Fibroblast of skin of right biceps (primary cell): Measurements from ENCODE around the gene KIAA1210.
"Not testable (repeated sequence)": the region's sequence is repeated elsewhere in the genome, so short reads cannot be mapped to it uniquely, and the experiment has no call there.

ENCODE experiments used
- DNase-seq: peaks from one replicate; pipeline ENCODE4 v3.0.0-alpha.2; 2013

Gene KIAA1210

DNA sequence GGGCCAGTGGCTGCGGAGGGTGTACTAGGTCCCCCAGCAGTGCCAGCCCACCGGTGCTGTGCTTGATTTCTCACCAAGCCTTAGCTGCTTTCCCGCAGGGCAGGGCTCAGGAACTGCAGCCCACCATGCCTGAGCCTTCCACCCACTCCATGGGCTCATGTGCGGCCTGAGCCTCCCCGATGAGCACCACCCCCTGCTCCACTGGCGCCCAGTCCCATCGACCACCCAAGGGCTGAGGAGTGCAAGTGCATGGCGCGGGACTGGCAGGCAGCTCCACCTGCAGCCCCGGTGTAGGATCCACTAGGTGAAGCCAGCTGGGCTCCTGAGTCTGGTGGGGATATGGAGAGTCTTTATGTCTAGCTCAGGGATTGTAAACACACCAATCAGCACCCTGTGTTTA lies 98.0 kb downstream of the KIAA1210 start:
- DNase-seq = not testable (repeated sequence)

DNA sequence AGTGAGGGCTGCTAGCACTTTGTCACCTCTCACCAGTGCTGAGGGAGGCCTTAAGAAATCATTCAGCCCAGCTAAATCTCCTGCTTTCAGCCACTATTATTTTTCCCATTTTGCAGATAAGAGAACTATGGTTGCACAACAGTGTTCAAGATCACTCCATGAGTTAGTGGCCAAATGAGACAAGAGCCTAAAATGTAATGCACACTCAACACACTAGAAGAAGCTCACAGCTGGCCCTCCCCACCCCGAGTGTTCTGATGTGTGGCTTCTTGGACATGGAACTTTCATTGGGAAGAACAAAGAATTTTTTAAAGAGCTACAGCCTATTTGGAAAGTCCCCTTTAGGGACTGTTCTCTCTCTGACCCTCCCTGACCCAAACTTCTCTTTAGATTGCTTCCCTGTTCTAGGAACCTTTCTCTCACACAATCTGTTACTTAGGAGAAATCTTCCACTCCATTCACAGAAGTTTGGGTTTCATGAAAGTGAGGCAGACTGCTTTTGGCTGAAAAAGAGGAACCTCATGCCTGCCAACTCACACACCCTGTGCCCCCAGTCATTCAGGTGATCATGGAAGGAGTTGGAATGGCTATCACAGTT lies 98.8 kb downstream of the KIAA1210 start:
- no peak for DNase-seq
